ENCODE data around the gene ADCY1. TPM values are rescaled to one million over a fixed set of nuclear protein-coding genes. Genes with fewer than 3 reads are reported as not detected.

Gene ADCY1
- total RNA-seq, 1 donor = under 0.01 TPM

- no peak for DNase-seq (ENCODE audit: low read depth)
- no peak for TF ChIP-seq CTCF (IDR thresholded peaks at IDR 0.05; ENCODE audit: insufficient read depth, low read depth, low read length)
- H3K4me3 ChIP-seq (ENCODE audit: low read depth, low read length) = no peak overlapping the region
Observed at GRCh38 chr7:45689797-45690761, 115.9 kb downstream of the ADCY1 start.

GRCh38 chr7:45690762-45691150 is 116.6 kb downstream of the ADCY1 start:
- DNase-seq (ENCODE audit: low read depth) = no peak
- no peak for TF ChIP-seq CTCF (IDR thresholded peaks at IDR 0.05; ENCODE audit: insufficient read depth, low read depth, low read length)
- no peak overlapping the region for H3K4me3 ChIP-seq (ENCODE audit: low read depth, low read length)

- no peak for TF ChIP-seq CTCF (IDR thresholded peaks at IDR 0.05; ENCODE audit: insufficient read depth, low read depth, low read length)
- no peak for DNase-seq (ENCODE audit: low read depth)
- H3K4me3 ChIP-seq (ENCODE audit: low read depth, low read length) = no peak overlapping the region
Observed at GRCh38 chr7:45691155-45691656, 117.0 kb downstream of the ADCY1 start.

- H3K4me3 ChIP-seq (ENCODE audit: low read depth, low read length) = no peak overlapping the region
- no peak for TF ChIP-seq CTCF (IDR thresholded peaks at IDR 0.05; ENCODE audit: insufficient read depth, low read depth, low read length)
- DNase-seq (ENCODE audit: low read depth) = no peak
Observed at GRCh38 chr7:45692031-45692430, 117.9 kb downstream of the ADCY1 start.

- TF ChIP-seq CTCF (IDR thresholded peaks at IDR 0.05; ENCODE audit: insufficient read depth, low read depth, low read length) = no peak
- DNase-seq (ENCODE audit: low read depth) = no peak
- H3K4me3 ChIP-seq (ENCODE audit: low read depth, low read length) = no peak overlapping the region
Observed at GRCh38 chr7:45695249-45695995, 121.3 kb downstream of the ADCY1 start.

GRCh38 chr7:45696476-45696875 is 122.3 kb downstream of the ADCY1 start:
- TF ChIP-seq CTCF (IDR thresholded peaks at IDR 0.05; ENCODE audit: insufficient read depth, low read depth, low read length) = no peak
- DNase-seq (ENCODE audit: low read depth) = no peak
- H3K4me3 ChIP-seq (ENCODE audit: low read depth, low read length) = no peak overlapping the region
